NCI-H2029 (cell line): ENCODE results near the gene EFL1.
A peak's percentile ranks its signal among the peaks of the same experiment; 100 is the strongest.
"Not testable (repeated sequence)": the region's sequence is repeated elsewhere in the genome, so short reads cannot be mapped to it uniquely, and the experiment has no call there.

Source experiments
- DNase-seq: peaks from one replicate; lab custom pipeline; 2025; lab: John Stamatoyannopoulos, UW

EFL1 gene

GRCh38 chr15:82281276-82281675 lies 18.7 kb upstream of the EFL1 start:
- not testable (repeated sequence) for DNase-seq

DNA sequence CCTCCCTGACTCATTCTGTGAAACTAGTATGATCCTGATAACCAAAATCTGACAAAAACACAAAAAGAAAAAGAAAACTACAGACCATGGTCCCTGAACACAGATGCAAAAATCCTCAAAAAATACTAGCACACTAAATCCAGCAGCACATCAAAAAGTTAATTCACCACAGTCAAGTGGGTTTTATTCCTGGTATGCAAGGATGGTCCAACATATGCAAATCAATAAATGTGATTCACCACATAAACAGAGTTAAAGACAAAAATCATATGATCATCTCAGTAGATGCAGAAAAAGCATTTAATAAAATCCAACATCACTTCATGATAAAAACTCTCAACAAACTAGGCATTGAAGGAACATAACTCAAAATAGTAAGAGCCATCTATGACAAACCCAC lies 12.9 kb upstream of the EFL1 start:
- DNase-seq = no peak

DNA sequence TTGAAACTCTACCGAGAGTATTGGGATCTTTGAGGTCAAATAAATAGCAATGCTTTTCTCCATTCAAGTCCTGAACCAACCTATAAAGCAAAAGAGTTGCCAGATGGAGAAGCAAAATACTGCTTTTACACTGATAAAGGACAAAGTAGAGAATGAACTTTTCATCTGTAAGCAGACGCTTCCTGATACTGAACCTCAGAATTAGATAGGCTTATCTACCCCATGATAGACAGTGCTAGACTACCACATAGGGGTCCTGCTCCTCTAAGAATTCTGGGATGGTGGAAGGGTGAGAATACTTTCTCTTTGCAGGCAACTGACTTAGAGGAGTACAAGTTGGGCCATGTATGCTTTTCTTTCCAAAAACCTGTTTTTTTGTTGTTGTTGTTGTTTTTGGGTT lies 9.6 kb upstream of the EFL1 start:
- no peak for DNase-seq

- DNase-seq = not testable (repeated sequence)
Measured at GRCh38 chr15:82268454-82268853, 5.9 kb upstream of the EFL1 start.

DNA sequence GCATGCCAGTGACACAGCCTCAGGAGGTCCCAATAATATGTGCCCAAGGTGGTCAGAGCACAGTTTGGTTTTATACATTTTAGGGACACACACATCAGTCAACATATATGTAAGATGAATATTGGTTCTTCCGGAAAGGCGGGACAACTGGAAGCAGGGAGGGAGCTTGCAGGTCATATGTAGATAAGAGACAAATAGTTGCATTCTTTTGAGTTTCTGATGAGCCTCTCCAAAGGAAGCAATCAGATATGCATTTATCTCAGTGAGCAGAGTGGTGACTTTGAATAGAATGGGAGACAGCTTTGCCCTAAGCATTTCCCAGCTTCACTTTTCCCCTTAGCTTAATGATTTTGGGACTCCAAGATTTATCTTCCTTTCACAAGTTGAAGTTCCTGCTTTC lies 4.6 kb upstream of the EFL1 start:
- not testable (repeated sequence) for DNase-seq

- peak; percentile 52 for DNase-seq
Measured at GRCh38 chr15:82263350-82263749, 816 bp upstream of the EFL1 start.

DNA sequence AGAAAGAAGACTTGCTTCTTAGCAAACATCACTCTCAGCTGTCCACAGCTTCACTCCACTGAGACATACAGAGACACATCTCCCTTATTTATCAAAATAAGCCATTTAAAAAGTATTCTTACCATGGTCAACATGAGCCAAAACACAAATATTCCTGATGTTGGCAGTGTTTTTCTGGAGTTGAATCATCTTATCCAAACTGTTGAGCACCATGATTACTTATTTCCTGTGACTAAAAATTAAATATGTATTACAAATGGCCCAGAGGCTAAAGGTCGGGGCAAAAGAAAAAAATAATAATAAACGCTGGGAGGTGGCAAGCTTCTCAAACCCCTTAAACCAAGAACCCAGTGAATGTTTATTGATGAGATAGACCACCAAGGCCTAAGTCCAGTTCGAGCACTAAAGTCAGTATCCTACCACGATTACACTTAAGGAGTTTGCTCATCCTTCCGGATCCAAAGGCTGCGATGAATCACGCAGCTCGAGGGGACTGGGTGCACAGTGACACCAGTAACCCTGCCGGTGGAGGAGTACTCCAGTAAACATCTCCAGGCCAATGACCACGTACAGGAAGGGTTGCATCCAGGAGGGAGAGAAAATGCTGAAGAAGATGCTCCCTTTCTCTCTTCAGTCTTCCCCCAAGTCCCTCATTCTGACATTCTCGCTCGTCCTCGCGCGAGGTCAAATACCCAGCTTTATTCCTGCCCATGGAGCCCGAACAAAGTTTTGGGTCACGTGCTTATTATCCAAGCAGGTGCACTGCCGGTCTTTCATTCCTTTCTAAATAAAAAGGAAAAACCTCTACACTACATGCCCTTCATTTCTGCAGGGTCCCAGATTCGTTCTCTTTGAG lies 740 bp downstream of the EFL1 start:
- peak; percentile 14 for DNase-seq

- not testable (repeated sequence) for DNase-seq
Measured at GRCh38 chr15:82248261-82248660, 14.3 kb downstream of the EFL1 start.

DNA sequence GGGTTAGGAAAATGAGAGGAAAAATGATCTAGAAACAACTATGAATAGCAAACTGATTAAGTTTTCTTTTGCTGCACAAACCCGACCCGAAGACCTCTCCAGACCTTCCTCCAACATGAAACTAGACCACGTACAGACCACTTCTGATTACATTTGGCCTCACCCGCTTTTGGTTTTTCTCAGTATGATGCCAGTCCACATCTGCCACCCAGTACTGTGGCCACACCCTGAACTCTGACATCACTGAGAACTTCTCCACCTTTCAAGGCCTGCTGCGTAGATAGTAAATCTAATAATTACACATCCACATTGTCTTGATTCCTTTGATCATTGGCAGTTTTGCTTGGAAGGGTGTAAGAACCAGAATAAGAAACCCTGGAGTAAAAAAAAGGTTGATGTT lies 16.6 kb downstream of the EFL1 start:
- DNase-seq = not testable (repeated sequence)

GRCh38 chr15:82243644-82244043 lies 18.9 kb downstream of the EFL1 start:
- DNase-seq = not testable (repeated sequence)

DNA sequence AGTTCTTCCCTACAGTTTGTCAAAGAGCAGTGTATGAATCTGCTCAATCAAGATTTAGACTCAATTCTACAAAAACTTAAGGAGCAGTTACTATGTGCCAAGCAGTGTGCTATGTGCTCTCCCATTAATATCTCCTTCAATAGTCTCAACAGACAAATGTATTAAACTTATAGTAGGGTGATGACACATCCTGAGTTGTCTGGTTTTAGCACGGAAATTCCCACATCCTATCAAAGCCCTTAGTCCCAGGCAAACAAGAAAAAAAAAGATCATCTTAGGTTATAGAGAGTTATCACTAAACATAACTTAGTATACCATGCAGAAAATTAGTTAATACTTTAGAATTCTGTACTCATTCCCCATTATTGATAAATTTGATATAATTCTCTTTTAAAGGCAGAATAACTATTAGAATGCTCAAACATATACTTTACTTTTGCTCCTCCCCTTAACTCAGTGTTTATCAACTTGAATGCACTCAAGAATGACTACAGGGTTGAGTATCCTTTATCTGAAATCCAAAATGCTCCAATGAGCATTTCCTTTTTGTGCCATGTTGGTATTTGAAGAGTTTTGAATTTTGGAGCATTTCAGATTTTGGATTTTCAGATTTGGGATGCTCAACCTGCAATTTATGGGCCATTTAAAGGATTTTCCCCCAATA lies 20.6 kb downstream of the EFL1 start:
- DNase-seq = not testable (repeated sequence)

- DNase-seq = no peak
Measured at GRCh38 chr15:82239685-82240391, 22.7 kb downstream of the EFL1 start.

- DNase-seq = not testable (repeated sequence)
Measured at GRCh38 chr15:82237944-82238534, 24.5 kb downstream of the EFL1 start.

DNA sequence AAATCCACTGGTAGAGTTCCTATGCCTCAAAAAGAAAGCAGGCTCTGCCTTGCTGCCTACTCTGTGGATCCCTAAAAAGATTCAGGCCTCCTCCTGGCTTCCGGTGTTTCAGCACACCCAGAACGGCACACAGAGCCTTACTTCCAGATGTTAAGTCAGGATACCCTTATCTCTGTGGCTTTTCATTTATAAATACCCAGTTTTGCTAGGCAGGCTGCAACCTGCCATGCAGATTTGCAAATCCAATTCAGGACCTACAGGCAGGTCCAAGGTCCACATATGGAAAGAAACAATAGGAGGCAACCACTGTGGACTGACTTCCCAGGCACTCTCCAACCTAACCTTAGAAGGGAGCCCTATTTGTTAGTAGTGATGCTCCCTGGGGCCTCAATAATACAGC lies 30.7 kb downstream of the EFL1 start:
- DNase-seq = no peak

DNA sequence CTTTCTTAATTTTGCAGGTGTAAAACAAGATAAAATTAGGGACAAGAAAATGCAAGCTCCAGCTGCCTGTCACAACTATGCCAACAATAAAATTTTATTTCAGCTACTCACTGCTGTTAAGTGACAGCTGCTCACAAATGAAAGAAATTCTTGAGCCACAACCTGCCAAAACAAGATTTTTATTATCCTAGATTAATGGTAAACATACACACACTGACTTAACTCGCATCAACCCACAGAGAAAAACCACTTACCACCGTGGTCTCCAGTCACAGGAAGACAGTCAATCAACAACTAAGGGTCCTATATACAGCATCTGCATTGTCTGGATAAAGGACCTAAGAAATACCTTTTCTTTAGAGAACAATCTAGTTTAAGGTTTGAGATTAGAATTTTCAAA lies 31.3 kb downstream of the EFL1 start:
- no peak for DNase-seq

GRCh38 chr15:82228750-82229149 lies 33.8 kb downstream of the EFL1 start:
- no peak for DNase-seq

- DNase-seq = not testable (repeated sequence)
Measured at GRCh38 chr15:82221535-82221934, 41.0 kb downstream of the EFL1 start.

DNA sequence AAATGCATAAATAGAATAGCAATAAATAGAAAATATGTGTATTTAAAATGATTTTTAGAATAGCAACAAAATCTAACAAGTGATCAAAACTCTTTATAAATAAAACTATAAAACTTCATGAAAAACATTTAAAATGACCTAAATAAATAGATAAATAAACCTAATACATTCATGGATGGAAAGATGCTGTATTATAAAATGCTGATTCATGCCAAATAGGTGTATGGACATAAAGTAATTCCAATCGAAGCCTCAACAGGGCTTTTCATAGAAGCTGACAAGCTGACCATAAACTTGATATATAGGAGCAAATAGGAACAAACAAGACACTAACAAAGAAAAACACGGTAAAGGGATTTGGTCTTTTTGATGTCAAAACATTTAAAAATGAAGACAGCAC lies 46.4 kb downstream of the EFL1 start:
- DNase-seq = not testable (repeated sequence)

DNA sequence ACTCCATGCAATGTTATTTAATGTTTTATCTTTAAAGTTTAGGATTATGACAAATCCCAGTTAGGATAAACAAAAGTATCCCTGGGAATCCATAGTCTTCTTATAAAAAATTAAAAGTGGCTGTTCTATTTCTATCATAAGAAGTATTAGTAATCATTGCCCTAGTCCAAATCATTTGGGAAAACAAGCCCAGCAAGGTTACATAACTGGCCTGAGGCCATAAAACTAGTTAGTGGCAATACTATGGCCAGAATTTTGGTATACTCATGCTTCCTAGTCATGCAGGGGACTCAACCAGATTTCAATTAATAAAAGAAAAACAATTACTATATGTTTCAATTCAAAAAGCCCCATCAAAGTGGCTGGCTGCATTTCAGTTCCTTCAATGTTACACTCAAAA lies 50.3 kb downstream of the EFL1 start:
- not testable (repeated sequence) for DNase-seq

- DNase-seq = not testable (repeated sequence)
Measured at GRCh38 chr15:82210066-82210597, 52.4 kb downstream of the EFL1 start.

DNA sequence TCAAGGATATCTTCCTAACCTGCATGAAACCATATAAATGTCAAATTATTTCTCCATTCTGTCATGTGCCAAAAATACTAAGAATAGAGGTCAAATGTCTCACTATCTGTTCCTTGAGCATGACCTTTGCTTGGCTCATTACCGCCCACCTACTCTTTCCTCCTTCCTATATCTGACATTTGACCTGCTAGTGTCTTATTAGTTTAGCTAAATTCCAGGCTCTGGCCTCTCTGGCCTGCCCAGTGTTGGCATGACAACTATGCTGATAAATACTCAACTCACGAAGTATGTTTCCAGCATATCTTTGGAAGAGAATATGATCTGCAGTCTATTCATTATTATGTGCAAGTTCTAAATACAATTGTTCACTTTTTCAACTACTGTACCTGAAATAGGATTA lies 58.0 kb downstream of the EFL1 start:
- DNase-seq = not testable (repeated sequence)
